Measurements from ENCODE around the gene MINDY4.

GRCh38 chr7:30931929-30932540 lies 160.8 kb downstream of the MINDY4 start:
- no peak for TF ChIP-seq SUZ12 (IDR thresholded peaks at IDR 0.05; ENCODE audit: extremely low read depth, insufficient read depth, insufficient read length)
- no peak for TF ChIP-seq YY1 (IDR thresholded peaks at IDR 0.05; ENCODE audit: insufficient read depth, insufficient read length)

Measured in NT2/D1 (cell line).